Cardiac fibroblast (primary cell): ENCODE measurements around the gene ZNF263.

Experiments used
- DNase-seq, 2 donors: peaks; one replicate each; pipeline versions ENCODE4 v3.0.0 to v3.0.0-alpha.2; 2010; ENCODE audit warnings: low read depth in 2 of 2
- H3K4me3 ChIP-seq, 2 donors: replicated peaks in 1 of 2; 1 replicate in 1 of 2; 2 replicates in 1 of 2; pipeline ENCODE4 v1.5.1; 2011; ENCODE audit warnings: low read depth in 2 of 2, low read length in 2 of 2, mild to moderate bottlenecking in 2 of 2, moderate library complexity in 1 of 2
- CTCF ChIP-seq: IDR thresholded peaks from one replicate; pipeline ENCODE4 v1.5.1; 2011; ENCODE audit warnings: low read depth, mild to moderate bottlenecking, low read length, inconsistent platforms

Gene ZNF263

GRCh38 chr16:3321816-3322215, 38.5 kb downstream of the ZNF263 start:
- TF ChIP-seq CTCF: no peak
- no peak overlapping the region for H3K4me3 ChIP-seq
- no peak for DNase-seq

DNA sequence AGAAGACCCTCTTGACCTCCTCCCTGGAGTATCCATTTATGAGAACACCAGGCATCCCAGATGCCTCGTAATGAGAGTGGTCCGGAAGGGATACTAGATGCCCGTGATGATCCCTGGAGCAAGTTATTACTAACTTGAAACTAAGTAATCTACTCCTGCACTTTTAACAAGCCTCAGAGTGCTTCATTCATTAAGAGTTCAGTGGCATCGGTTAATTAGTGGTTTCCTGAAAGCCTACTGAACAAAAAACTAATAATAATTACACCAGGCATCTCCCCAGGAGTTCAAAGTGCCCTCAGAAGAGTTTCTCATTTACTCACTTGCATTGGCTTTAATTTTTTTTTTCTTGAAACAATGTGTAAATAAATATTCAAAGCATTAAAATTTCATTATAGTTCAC, 44.2 kb downstream of the ZNF263 start:
- no peak for DNase-seq
- H3K4me3 ChIP-seq: no peak overlapping the region
- no peak for TF ChIP-seq CTCF

DNA sequence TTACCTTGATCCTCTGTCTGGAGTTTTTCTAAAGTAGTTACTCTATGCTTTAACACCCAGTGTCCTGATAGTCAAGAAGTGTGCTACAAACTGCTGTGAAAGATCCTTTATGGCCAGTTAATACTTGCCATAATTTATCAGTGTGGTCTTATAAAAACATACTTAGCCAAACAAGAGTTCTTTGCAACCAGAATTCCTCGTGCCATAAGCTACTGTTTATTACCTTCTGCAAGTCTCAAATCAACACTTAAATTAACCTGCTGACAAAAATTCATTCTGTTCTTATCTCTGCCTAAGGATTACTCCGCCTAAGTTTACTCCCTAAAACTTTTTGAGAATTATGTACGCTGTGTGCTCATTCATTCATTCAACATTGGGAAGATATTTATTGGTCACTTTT, 44.8 kb downstream of the ZNF263 start:
- DNase-seq: no peak
- TF ChIP-seq CTCF: no peak
- H3K4me3 ChIP-seq: no peak overlapping the region

DNA sequence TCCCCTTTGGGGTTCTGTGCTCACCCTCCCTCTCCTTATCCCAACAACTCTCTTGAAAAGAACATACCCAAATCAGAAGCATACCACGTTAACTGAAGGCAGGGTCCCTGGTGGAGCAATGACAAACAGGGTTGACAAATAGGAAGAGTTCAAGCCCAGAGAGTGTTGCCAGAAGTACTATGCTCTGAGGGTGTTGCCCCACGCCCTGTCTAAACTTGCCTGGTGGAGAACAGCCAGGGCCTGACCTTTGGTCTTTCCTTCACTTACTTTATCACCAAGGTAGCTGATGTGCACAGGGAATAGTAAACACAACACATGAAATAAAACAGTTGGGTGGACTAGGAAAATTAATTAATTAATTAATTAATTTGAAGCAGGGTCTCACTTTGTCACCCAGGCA, 45.4 kb downstream of the ZNF263 start:
- TF ChIP-seq CTCF: no peak
- H3K4me3 ChIP-seq: no peak overlapping the region
- DNase-seq: no peak
